B cell (primary cell): ENCODE measurements around the gene TRIOBP. TPM values are rescaled to one million over a fixed set of nuclear protein-coding genes. Genes with fewer than 3 reads are reported as not detected.

ENCODE experiments used
- ATAC-seq: fragments of 200-7000 bp; cut with Tn5 transposase; one replicate; pipeline ENCODE4 v1.10.0; 2021; ENCODE audit warnings: low read depth, mild to moderate bottlenecking, moderate number of reproducible peaks, moderate library complexity
- CTCF ChIA-PET: fragments of 350-600 bp; sonication (Branson Sonifier 250); formaldehyde crosslinking; loops from one replicate; lab custom pipeline; 2021; ENCODE audit warnings: antibody characterized with exemption, inconsistent platforms; lab: Charles Lee
- POLR2A ChIA-PET: fragments of 350-600 bp; sonication (Branson Sonifier 250); formaldehyde crosslinking; loops from one replicate; lab custom pipeline; 2021; ENCODE audit warnings: antibody characterized with exemption; lab: Charles Lee
- DNase-seq: peaks from one replicate; pipeline ENCODE4 v3.0.0; 2013
- H2AFZ ChIP-seq: 2 replicates; pipeline ENCODE4 v1.6.1; 2012; ENCODE audit warnings: mild to moderate bottlenecking, low read depth, low read length; ENCODE audit not compliant: insufficient read depth, poor library complexity, severe bottlenecking
- H3K27ac ChIP-seq, 2 donors: 1 replicate in 1 of 2; 2 replicates in 1 of 2; pipeline ENCODE4 v1.5.1; 2012 to 2013; ENCODE audit warnings: low read length in 2 of 2, mild to moderate bottlenecking in 2 of 2, moderate library complexity in 1 of 2
- H3K27me3 ChIP-seq, 4 experiments: fragments of 200-600 bp in 1 of 4; sonication (generic) in 1 of 4; replicated peaks in 1 of 4; 1 replicate in 2 of 4; 2 replicates in 2 of 4; pipeline versions ENCODE4 v1.6.1 to v1.7.0; 2013 to 2016; ENCODE audit warnings: low read length in 3 of 4, mild to moderate bottlenecking in 2 of 4, mixed read lengths in 1 of 4, moderate library complexity in 1 of 4; ENCODE audit not compliant: insufficient read depth in 4 of 4, control insufficient read depth in 3 of 4; ENCODE audit errors: control extremely low read depth in 1 of 4
- H3K36me3 ChIP-seq, 2 experiments: replicated peaks in 1 of 2; 1 replicate in 1 of 2; 2 replicates in 1 of 2; pipeline versions ENCODE4 v1.6.1 to v1.7.1; 2013; ENCODE audit warnings: low read length in 1 of 2; ENCODE audit not compliant: insufficient read depth in 2 of 2, control insufficient read depth in 1 of 2; ENCODE audit errors: control extremely low read depth in 1 of 2, extremely low read depth in 1 of 2
- H3K4me1 ChIP-seq, 2 donors: fragments of 200-600 bp in 1 of 2; sonication (generic) in 1 of 2; 1 replicate in 1 of 2; 2 replicates in 1 of 2; pipeline versions ENCODE4 v1.5.1 to v1.6.1; 2013 to 2017; ENCODE audit warnings: low read length in 2 of 2; ENCODE audit not compliant: control insufficient read depth in 2 of 2, insufficient read depth in 2 of 2
- H3K4me2 ChIP-seq: replicated peaks from 2 replicates; pipeline ENCODE3; 2012; ENCODE audit warnings: mild to moderate bottlenecking, low read depth, low read length; ENCODE audit not compliant: poor library complexity, severe bottlenecking
- H3K4me3 ChIP-seq, 5 experiments: fragments of 200-600 bp in 1 of 5; sonication (generic) in 1 of 5; 1 replicate in 3 of 5; 2 replicates in 2 of 5; pipeline versions ENCODE4 v1.5.1 to v1.7.0; 2011 to 2016; ENCODE audit warnings: low read length in 4 of 5, mild to moderate bottlenecking in 4 of 5, low read depth in 2 of 5, control low read depth in 1 of 5, moderate library complexity in 1 of 5; ENCODE audit not compliant: insufficient read depth in 1 of 5; ENCODE audit errors: control extremely low read depth in 1 of 5, extremely low read depth in 1 of 5
- H3K79me2 ChIP-seq: fragments of 200-600 bp; sonication (generic); one replicate; pipeline ENCODE4 v1.6.0; 2016; ENCODE audit warnings: low read length; ENCODE audit not compliant: control insufficient read depth, insufficient read depth
- H3K9ac ChIP-seq: fragments of 200-600 bp; sonication (generic); 2 replicates; pipeline ENCODE4 v1.6.1; 2017; ENCODE audit warnings: mild to moderate bottlenecking, low read length, moderate library complexity
- H3K9me3 ChIP-seq, 3 donors: one replicate each; pipeline versions ENCODE4 v1.6.1 to v1.7.1; 2013; ENCODE audit warnings: low read length in 2 of 3; ENCODE audit not compliant: control insufficient read depth in 2 of 3, insufficient read depth in 1 of 3; ENCODE audit errors: control extremely low read depth in 1 of 3
- H4K20me1 ChIP-seq: 2 replicates; pipeline ENCODE4 v1.6.0; 2012; ENCODE audit warnings: mild to moderate bottlenecking, low read length; ENCODE audit not compliant: insufficient read depth, control insufficient read depth, poor library complexity, severe bottlenecking
- H3K27ac Mint-ChIP-seq: one replicate; pipeline ENCODE4 v1.8.0; 2021; ENCODE audit warnings: mixed read lengths
- H3K27me3 Mint-ChIP-seq: one replicate; pipeline ENCODE4 v1.8.0; 2021; ENCODE audit warnings: mixed read lengths
- H3K4me1 Mint-ChIP-seq: one replicate; pipeline ENCODE4 v1.8.0; 2021; ENCODE audit warnings: mixed read lengths
- H3K4me3 Mint-ChIP-seq: one replicate; pipeline ENCODE4 v1.8.0; 2021; ENCODE audit warnings: mixed read lengths
- H3K9me3 Mint-ChIP-seq: one replicate; pipeline ENCODE4 v1.8.0; 2022; ENCODE audit warnings: mixed read lengths; ENCODE audit not compliant: insufficient read depth
- EZH2 ChIP-seq: IDR thresholded peaks from 2 replicates; pipeline ENCODE4 v1.6.1; 2012; ENCODE audit warnings: borderline replicate concordance, low read depth, mild to moderate bottlenecking, moderate library complexity, low read length; ENCODE audit not compliant: insufficient read depth, poor library complexity, severe bottlenecking
- WGBS: methylation state at CpG from one replicate; pipeline ENCODE4 v1.1.5; 2013; ENCODE audit warnings: missing lambda C conversion rate; ENCODE audit not compliant: insufficient coverage; 5-methylcytosine and 5-hydroxymethylcytosine counted together
- intact Hi-C: fragments of 100-400 bp; cut with micrococcal nuclease; formaldehyde crosslinking; loops from one replicate; pipeline ENCODE4 v1.10.0; 2022
- polyA plus RNA-seq: library from polyadenylated mRNA; depleted of rRNA; stranded (reverse); fragments of >200 nt; gene quantifications from 2 replicates; pipeline ENCODE4 v1.2.3, GENCODE V29; 2012
- total RNA-seq, 2 donors: library from RNA; stranded (reverse); fragments of 120-200 nt in 1 of 2; gene quantifications; 1 replicate in 1 of 2; 2 replicates in 1 of 2; pipeline versions ENCODE4 v1.2.3 to v1.2.4, GENCODE V29; 2013 to 2022
- TF ChIP-seq, protein P1 (sequence below): fragments of 200-600 bp; IDR thresholded peaks from one replicate; pipeline ENCODE4 v1.8.0; 2022; ENCODE audit warnings: antibody characterized with exemption, mild to moderate bottlenecking

Gene TRIOBP
- total and polyA plus RNA-seq, 2 donors (not counting 1 experiment from before 2014, with no cell fraction given): 26.8 to 47.5 TPM

GRCh38 chr22:37658133-37659065 is 38.4 kb upstream of the TRIOBP start, which contains the start of gene PDXP:
PDXP (plus strand) TSS chr22:37658723; CDS start chr22:37658783, 60 bp downstream.
- peaks cover 8% of the 10 kb centered on the region for H4K20me1 ChIP-seq
- peaks cover 38 to 46% of the 10 kb centered on the region in 2 donors for H3K4me1 ChIP-seq
- H3K4me2 ChIP-seq: peak within 1 kb of the TSS; percentile 97
- CTCF ChIA-PET: interaction anchor here (0.8 to 22.6 kb wide), 19 partner anchors 9 to 238 kb away, joined by 3 to 462 read pairs (median 6); partner anchors contain the start of genes GGA1, LGALS1, NOL12 and SH3BP1
- POLR2A ChIA-PET: interaction anchor here (0.6 to 3.0 kb wide), 14 partner anchors 14 to 50 kb away, joined by 3 to 44 read pairs (median 6); partner anchors contain the start of genes GGA1, LGALS1 and NOL12
- intact Hi-C loops: loop anchor here (1.0 kb wide), 5 partner anchors 15 to 88 kb away; partner anchors contain the start of genes GGA1 and NOL12
- DNase-seq (peak; percentile 99), ATAC-seq (peak; percentile 88)
- peak within 1 kb of the TSS; percentile 99 for H3K27ac Mint-ChIP-seq
- peaks cover 47% of the 10 kb centered on the region for H3K4me1 Mint-ChIP-seq
- H3K9me3 Mint-ChIP-seq: no peaks in the 10 kb centered on the region
- H2AFZ ChIP-seq: peak within 1 kb of the TSS; percentile 73
- H3K9me3 ChIP-seq: no peaks in the 10 kb centered on the region
- H3K36me3 ChIP-seq: peaks cover 0 to 12% of the 10 kb centered on the region in 2 experiments
- no peaks in the 10 kb centered on the region for H3K27me3 Mint-ChIP-seq
- no peaks in the 10 kb centered on the region for H3K27me3 ChIP-seq
- under 1% methylated on average over 94 of the region's 101 CpGs for WGBS
- peak within 1 kb of the TSS; percentile 49 to 74 (median 64) for H3K4me3 ChIP-seq
- H3K4me3 Mint-ChIP-seq: peak within 1 kb of the TSS; percentile 98
- H3K9ac ChIP-seq: peak within 1 kb of the TSS; percentile 66
- peak within 1 kb of the TSS; percentile 72 to 84 for H3K27ac ChIP-seq
- TF ChIP-seq, protein P1, sequence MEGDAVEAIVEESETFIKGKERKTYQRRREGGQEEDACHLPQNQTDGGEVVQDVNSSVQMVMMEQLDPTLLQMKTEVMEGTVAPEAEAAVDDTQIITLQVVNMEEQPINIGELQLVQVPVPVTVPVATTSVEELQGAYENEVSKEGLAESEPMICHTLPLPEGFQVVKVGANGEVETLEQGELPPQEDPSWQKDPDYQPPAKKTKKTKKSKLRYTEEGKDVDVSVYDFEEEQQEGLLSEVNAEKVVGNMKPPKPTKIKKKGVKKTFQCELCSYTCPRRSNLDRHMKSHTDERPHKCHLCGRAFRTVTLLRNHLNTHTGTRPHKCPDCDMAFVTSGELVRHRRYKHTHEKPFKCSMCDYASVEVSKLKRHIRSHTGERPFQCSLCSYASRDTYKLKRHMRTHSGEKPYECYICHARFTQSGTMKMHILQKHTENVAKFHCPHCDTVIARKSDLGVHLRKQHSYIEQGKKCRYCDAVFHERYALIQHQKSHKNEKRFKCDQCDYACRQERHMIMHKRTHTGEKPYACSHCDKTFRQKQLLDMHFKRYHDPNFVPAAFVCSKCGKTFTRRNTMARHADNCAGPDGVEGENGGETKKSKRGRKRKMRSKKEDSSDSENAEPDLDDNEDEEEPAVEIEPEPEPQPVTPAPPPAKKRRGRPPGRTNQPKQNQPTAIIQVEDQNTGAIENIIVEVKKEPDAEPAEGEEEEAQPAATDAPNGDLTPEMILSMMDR: no peak
- no peak for TF ChIP-seq EZH2
- peaks cover 38% of the 10 kb centered on the region for H3K79me2 ChIP-seq
